IMR-90 (cell line): ENCODE data around the gene PTPRN2.

ENCODE experiments used
- CHD1 ChIP-seq: IDR thresholded peaks from 2 replicates; pipeline ENCODE4 v1.6.1; 2012; ENCODE audit warnings: low read depth, low read length, improper control_type of control experiment
- MXI1 ChIP-seq: IDR thresholded peaks from 2 replicates; pipeline ENCODE4 v1.6.1; 2012; ENCODE audit warnings: low read depth, mild to moderate bottlenecking, low read length, moderate library complexity, borderline replicate concordance
- POLR2A ChIP-seq: IDR thresholded peaks from 2 replicates; pipeline ENCODE4 v1.6.1; 2012; ENCODE audit warnings: mild to moderate bottlenecking, low read depth, low read length
- RAD21 ChIP-seq: IDR thresholded peaks from 2 replicates; pipeline ENCODE4 v1.6.1; 2012; ENCODE audit warnings: low read length, improper control_type of control experiment
- TF ChIP-seq, protein P1 (sequence below): conservative IDR thresholded peaks from 2 replicates; pipeline ENCODE4 v1.5.1; 2012; ENCODE audit warnings: mild to moderate bottlenecking, low read depth, low read length, improper control_type of control experiment
- TF ChIP-seq, protein P2 (sequence below): fragments of 150-350 bp; IDR thresholded peaks from 2 replicates; pipeline ENCODE4 v1.6.1; 2016; ENCODE audit warnings: low read depth, mild to moderate bottlenecking, low read length, moderate library complexity, borderline replicate concordance

DNA sequence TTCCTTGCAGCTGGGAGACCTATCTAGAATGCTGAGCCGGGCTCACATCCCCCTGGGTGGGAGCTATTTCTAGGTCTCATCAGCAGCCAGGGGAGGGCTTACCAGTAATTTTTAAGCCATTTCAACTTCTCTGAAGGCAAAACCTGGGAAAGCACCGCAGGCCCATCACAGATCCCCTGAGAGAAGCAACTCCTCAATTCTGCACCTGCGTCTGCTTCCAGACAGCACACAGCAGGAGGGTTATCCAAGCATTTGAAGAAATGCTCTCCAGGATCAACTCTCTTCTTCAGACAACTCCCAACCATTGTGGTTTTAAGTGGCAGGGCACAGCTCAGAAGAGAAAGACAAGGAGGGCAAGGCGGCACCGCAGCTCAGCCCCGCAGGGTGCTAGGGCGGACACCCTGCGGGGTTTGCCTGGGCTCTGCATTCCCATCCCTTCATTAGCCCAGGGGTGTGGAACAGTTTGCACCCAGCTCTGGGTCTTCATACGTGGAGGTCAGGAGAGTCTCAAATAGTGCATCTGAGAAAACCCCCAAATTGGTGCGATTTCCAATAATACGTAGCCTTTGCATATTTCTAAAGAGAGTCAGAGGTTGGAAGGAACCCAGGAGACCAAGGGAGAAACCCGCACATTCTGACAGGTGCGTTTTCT, 632.1 kb downstream of the PTPRN2 start:
- TF ChIP-seq, protein P1, sequence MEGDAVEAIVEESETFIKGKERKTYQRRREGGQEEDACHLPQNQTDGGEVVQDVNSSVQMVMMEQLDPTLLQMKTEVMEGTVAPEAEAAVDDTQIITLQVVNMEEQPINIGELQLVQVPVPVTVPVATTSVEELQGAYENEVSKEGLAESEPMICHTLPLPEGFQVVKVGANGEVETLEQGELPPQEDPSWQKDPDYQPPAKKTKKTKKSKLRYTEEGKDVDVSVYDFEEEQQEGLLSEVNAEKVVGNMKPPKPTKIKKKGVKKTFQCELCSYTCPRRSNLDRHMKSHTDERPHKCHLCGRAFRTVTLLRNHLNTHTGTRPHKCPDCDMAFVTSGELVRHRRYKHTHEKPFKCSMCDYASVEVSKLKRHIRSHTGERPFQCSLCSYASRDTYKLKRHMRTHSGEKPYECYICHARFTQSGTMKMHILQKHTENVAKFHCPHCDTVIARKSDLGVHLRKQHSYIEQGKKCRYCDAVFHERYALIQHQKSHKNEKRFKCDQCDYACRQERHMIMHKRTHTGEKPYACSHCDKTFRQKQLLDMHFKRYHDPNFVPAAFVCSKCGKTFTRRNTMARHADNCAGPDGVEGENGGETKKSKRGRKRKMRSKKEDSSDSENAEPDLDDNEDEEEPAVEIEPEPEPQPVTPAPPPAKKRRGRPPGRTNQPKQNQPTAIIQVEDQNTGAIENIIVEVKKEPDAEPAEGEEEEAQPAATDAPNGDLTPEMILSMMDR = no peak
- TF ChIP-seq MXI1 (no peak), RAD21 (no peak), CHD1 (no peak), POLR2A (no peak)
- TF ChIP-seq, protein P2, sequence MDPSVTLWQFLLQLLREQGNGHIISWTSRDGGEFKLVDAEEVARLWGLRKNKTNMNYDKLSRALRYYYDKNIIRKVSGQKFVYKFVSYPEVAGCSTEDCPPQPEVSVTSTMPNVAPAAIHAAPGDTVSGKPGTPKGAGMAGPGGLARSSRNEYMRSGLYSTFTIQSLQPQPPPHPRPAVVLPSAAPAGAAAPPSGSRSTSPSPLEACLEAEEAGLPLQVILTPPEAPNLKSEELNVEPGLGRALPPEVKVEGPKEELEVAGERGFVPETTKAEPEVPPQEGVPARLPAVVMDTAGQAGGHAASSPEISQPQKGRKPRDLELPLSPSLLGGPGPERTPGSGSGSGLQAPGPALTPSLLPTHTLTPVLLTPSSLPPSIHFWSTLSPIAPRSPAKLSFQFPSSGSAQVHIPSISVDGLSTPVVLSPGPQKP = no peak
